ENCODE measurements around the gene ADGRF5. TPM values are rescaled to one million over a fixed set of nuclear protein-coding genes. Genes with fewer than 3 reads are reported as not detected.

The ADGRF5 gene
- total and polyA plus RNA-seq, 7 donors: 1.2 to 15.0 (median 7.3) TPM

- intact Hi-C loops (cut with DNase I): no loop called here
- no peak for TF ChIP-seq POLR2AphosphoS5 (IDR thresholded peaks at IDR 0.05)
- no peak for TF ChIP-seq POLR2A (IDR thresholded peaks at IDR 0.05)
- no peak for TF ChIP-seq EP300 (IDR thresholded peaks at IDR 0.05)
- no peak for TF ChIP-seq CTCF (IDR thresholded peaks at IDR 0.05)
- no peaks in the 10 kb centered on the region for H3K36me3 ChIP-seq
- DNase-seq: no peak
- no peak overlapping the region for H3K27ac ChIP-seq
- no peaks in the 10 kb centered on the region for H3K4me1 ChIP-seq
- WGBS, 2 donors: 63 to 69% methylated on average over 4 of the region's 4 CpGs
- H3K4me3 ChIP-seq: no peak overlapping the region
- peaks cover 0 to 4% (median 0%) of the 10 kb centered on the region in 4 donors for H3K9me3 ChIP-seq
- no peaks in the 10 kb centered on the region for H3K27me3 ChIP-seq
Observed at GRCh38 chr6:46815130-46815529, 106.6 kb downstream of the ADGRF5 start.

- Histone ChIP-seq H3K9me3 (peaks cover 0 to 3% (median 0%) of the 10 kb centered on the region in 4 donors), H3K27me3 (no peaks in the 10 kb centered on the region), H3K4me3 (no peak overlapping the region), H3K36me3 (no peaks in the 10 kb centered on the region), H3K27ac (no peak overlapping the region), H3K4me1 (no peaks in the 10 kb centered on the region)
- intact Hi-C loops (cut with DNase I): no loop called here
- TF ChIP-seq EP300 (IDR thresholded peaks at IDR 0.05) (no peak), POLR2A (IDR thresholded peaks at IDR 0.05) (no peak), CTCF (IDR thresholded peaks at IDR 0.05) (no peak), POLR2AphosphoS5 (IDR thresholded peaks at IDR 0.05) (no peak)
- DNase-seq: no peak
- WGBS, 2 donors: 17 to 24% methylated on average over 1 of the region's 1 CpG
Observed at GRCh38 chr6:46808806-46809205, 112.9 kb downstream of the ADGRF5 start.

Other genes starting within 250 kb of the ADGRF5 start
- gene TDRD6, start 234.1 kb downstream of the ADGRF5 start, total RNA-seq: 1 to 10 TPM in 2 of 4 donors, under 1 TPM in 2; 0.49 to 1.9 (median 1.4) TPM
- under 1 TPM in 2 of 3 donors, not detected in 1; under 0.01 to 0.10 TPM for gene TDRD6, start 234.1 kb downstream of the ADGRF5 start, polyA plus RNA-seq
- 1 to 10 TPM in 1 of 4 donors, under 1 TPM in 1, not detected in 2; 0.49 to 1.1 TPM for gene PLA2G7, start 186.6 kb downstream of the ADGRF5 start, total RNA-seq
- gene PLA2G7, start 186.6 kb downstream of the ADGRF5 start, polyA plus RNA-seq: 10 to 100 TPM in 1 of 3 donors, 1 to 10 TPM in 2; 6.6 to 43.0 (median 8.7) TPM
- gene ANKRD66, start 175.0 kb downstream of the ADGRF5 start, total RNA-seq: not detected
- gene ANKRD66, start 175.0 kb downstream of the ADGRF5 start, polyA plus RNA-seq: not detected
- gene MEP1A, start 128.5 kb downstream of the ADGRF5 start, total RNA-seq: under 1 TPM in 1 of 4 donors, not detected in 3; 0.36 TPM
- gene MEP1A, start 128.5 kb downstream of the ADGRF5 start, polyA plus RNA-seq: 10 to 100 TPM; 39.1 to 45.6 (median 43.0) TPM
- gene ADGRF1, start 120.4 kb upstream of the ADGRF5 start, total RNA-seq: not detected
- 1 to 10 TPM in 1 of 3 donors, under 1 TPM in 1, not detected in 1; 0.46 to 1.0 TPM for gene ADGRF1, start 120.4 kb upstream of the ADGRF5 start, polyA plus RNA-seq

Measured in sigmoid colon (tissue), 7 donors.